SH-SY5Y (cell line): ENCODE results near the gene RAB40B.

Experiments
- GATA2 ChIP-seq: IDR thresholded peaks from 2 replicates; pipeline ENCODE4 v1.6.1; 2011; ENCODE audit warnings: mild to moderate bottlenecking, low read depth, low read length
- GATA3 ChIP-seq: IDR thresholded peaks from 2 replicates; pipeline ENCODE4 v1.6.1; 2011; ENCODE audit warnings: low read depth, mild to moderate bottlenecking, low read length, moderate library complexity

- TF ChIP-seq GATA3 = no peak
- TF ChIP-seq GATA2 = no peak
Observed at GRCh38 chr17:82698974-82699442, 510 bp upstream of the RAB40B start.
